Measurements from ENCODE around the gene SH3YL1.

GRCh38 chr2:278312-278926 is 14.6 kb upstream of the SH3YL1 start:
- TF ChIP-seq EZH2 (IDR thresholded peaks at IDR 0.05) (no peak), CTCF (IDR thresholded peaks at IDR 0.05) (no peak)

Measured in neural progenitor cell (in vitro differentiated cells).